OCI-M1 (cell line): ENCODE measurements around the gene PSD.
A peak's percentile ranks its signal among the peaks of the same experiment; 100 is the strongest.

Experiments
- DNase-seq: peaks from one replicate; lab custom pipeline; 2025; lab: John Stamatoyannopoulos, UW

The PSD gene

DNA sequence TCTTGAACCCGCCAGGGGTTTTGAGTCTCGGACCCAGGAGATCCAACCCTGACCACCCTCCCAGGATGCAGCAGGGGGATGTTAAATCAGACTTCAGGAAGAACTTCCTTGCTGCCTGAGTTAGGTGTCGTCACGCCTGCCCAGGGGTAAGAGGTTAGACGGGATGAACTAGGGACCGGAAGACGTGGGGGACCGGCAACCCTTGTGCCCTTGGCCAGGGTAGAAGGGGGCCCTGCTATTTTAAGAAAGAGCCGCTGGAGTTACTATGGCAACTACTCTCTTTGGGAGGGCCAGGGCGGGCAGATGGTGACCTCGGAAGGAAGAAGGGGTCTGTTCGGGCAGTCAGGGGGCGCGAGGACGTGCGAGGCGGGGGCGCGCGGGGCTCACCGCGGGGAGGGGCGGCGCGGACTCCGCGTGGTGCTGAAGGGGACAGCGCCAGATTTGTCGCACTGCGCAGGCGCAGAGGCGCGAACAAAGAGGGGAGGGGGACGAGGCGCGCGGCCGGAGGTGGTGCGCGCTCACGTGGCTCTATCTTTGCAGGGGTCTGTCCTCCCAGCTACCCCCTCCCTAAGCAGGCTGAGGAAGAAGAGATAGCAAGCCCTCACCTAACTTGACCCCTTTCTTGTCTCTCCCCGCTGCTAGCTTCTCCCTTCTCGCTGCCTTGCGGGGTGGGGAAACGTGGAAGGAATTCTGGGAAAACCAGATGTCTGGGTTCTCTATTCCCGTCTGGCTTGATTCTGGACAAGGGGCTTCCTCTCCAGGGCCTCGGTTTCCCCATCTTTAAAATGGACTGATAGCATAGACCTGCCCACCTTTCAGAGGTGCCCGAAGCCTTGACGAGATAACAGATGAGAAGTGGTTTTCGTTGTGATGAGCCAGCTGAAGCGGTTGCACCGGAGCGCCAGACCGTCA, 940 bp upstream of the PSD start:
- DNase-seq, result peak; percentile 76

DNA sequence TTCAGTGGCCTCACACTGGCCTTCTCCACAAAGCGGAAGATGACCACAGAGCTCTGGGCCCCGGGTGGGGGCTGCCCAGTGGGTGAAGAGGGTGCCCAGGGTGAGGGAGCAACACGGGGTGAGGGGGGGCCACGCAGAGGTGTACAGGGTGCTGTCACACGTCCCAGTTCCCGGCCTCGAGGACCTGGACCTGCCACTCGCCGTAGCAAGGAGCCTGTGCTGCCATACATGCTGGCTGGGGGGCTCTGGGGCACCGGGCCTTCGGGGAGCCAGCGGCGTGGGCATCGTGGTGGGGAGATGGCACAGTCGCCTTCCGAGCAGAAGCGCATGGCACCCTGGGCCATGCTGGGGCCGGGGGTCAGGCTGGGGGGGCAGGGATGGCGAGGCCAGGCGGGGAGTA, 1.9 kb downstream of the PSD start:
- DNase-seq, result no peak

DNA sequence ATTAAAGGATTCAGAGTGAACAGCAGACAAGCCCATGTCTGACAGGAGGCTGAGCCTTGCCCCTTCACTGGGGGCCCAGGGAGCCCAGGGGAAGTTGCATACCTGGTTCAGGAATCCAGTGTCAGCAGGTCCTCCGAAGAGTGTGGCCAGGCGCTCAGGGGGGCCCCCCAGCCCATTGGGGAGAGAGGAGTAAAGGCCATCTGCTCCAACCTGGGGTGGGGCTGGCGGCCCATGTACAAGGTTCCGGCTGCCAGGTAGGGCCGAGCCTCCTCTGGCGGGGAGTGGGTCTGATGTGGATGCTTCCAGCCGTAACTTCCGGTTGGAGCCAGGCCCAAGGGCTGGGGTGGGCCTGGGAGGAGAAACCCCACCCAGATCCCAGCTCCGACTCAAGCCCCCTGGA, 2.3 kb downstream of the PSD start:
- DNase-seq, result no peak

DNA sequence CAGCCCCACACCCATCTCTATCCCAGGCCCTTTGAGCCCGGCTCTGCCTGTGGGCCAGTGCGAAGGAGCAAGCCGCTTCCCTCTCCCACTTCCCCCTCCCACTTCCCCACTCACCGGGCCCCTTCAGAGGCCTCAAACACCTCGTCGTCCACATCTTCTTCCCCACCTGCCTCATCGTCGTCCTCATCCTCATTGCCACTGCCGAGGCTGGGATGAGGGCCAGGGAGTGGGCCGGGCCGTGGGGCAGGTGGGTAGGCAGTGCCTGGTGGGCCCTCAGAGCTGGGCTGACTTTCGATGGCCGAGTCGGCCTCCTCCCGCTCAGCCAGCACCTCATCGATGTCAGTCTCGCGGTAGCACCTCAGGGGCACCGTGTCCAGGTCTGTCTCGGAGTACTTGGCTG, 3.8 kb downstream of the PSD start:
- DNase-seq, result no peak

DNA sequence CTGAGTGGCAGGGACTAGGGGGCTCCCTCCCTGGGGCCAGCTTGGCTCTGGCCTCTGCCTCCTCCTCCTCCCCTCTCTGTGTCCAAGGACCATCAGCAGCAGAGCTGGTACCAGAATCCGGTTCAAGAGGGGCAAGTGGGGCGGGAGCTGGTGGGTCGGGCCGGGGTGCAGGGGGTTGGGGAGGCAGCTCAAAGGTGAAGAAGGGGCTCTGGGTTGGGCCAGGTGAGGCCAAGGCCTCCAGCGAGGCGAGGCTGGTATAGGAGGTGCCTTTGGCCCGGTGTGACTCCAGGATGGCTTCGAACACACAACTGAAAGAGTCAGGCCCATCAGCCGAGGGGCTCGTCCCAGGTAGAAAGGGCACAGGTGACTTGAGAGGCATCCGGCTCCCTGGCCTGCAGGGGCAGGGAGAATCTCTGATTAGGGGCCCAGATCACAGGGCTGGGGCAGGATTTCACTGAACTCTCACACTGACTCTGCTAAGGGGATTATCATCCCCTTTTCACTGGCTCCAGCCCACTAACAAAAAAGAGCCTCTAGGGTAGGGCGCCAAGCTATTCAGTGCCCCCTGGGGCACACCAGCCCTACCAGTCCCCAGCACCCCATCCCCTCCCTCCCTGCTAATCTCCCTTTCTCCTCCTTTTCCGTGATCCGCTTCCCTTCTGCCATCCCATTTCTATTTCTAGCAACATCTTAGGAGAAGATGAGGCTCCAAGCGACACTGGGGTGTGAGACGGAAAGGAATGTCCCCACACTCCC, 4.6 kb downstream of the PSD start:
- no peak for DNase-seq

DNA sequence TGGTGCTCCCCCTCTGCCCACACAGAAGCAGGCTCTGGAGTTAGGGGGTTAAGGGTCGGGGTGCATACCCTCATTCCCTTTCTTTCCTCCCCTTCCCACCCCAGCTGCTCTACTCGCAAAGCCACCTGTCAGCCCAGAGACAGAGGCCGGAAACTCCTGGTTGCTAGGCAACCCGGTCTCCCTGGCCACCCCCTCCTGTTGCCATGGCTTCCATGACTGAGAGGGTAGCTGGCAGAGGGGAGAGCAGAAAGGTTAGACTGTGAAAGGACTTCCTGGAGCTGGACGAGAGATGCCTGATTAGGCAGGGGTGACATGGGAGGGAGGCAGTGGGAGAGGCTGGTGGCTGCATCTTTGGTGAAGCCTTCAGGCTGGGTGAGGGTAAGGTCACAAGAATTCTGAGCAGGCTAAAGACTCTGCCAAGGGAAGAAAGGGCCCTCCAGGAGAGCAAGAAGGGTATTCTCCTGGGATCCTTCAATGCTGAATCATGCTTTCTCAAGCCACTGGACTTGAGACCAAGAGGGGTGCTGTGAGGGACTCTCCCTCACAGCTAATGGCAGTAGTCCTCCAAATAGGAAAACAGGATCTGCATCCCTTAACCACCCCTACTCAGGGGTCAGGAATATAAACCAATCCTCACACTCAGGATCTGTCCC, 5.4 kb downstream of the PSD start:
- peak; percentile 34 for DNase-seq

DNA sequence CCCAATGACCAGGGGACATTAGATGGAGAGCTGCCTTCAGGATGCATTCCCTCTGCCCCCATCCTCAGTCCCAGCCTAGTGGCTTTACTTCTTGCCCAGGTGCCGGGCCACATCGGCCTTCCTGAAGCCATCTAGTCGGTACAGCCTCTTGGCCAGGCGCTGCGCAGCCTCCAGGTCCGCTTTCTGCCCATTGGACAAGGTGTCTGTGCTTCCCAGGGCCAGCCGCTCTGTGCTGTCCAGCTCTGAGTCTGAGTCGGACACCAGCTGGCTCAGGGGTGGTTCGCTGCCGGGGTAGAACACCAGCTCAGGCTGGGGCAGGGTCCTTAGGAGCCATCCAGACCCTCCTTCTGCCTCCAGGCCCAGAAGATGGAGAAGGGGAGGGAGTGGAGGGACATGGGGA, 6.3 kb downstream of the PSD start:
- DNase-seq, result no peak

DNA sequence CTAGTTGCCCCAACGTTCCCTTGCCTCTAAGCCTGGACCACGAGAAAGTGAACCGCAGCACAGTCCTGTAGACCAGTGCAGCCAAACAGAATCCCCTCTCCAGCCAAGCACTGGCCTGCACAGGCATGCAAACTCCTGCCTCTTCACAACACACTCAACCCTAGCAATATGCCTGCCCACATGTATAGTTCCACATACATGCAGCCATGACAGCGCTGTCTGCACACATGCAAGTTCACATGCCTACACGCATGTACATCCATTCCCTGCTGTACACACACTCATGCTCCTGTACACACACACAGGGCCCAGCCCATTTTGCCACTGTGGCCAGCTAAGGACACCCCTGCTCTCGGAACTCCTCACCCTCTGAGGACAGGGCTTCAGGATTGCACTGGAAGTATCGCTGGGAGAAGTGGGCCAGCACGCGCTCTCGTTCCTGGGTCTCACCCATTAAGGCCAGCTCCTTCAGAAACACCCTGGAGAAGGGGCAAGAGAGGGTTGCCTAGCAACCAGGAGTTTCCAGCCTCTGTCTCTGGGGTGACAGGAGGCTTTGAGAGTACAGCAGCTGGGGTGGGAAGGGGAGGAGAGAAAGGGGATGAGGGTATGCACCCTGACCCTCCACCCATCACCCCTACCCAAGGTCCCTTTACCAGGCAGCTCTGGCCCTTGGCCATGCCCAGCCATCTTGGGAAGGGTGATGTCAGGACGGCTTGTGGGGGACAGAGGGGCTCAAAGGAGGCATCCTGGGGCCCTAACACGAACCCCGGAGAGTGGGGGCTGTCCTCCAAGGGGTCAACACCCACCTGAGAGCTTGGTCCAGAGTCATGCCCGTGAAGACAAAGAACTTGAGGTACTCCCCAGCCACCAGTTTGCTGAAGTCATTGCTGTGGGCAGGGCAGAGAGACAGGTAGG, 7.0 kb downstream of the PSD start:
- no peak for DNase-seq

DNA sequence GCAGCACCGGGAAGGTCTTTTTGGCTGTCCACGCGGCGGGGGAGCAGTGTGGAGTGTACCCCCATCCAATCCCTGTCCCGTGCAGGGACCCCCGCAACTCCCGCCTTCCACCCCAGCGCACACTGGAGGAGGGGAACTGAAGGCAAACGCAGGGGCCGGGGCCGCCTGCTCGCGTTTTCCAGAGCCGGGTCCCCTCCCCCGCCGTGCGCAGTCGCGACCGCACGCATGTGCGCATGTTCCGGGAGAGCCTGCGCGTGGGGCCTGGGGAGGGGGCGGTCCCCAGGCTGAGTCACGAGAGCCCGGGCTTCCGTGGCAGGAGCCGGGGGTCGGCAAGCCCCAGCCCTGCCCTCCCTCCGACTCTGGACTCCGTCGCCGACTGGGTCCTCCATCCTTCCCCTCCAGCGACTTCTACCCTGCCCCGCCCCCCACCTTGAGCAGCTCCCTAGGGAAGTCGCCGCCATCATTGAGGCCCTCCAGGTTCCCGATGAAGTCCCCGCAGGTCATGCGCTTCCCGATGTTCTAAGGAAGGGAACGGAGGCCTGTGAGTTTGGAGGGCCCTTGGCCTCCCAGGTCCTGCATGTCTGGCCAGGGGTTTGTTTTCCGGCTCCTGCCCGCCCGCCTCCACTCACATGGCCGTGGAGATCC, 8.0 kb downstream of the PSD start:
- DNase-seq, result no peak

DNA sequence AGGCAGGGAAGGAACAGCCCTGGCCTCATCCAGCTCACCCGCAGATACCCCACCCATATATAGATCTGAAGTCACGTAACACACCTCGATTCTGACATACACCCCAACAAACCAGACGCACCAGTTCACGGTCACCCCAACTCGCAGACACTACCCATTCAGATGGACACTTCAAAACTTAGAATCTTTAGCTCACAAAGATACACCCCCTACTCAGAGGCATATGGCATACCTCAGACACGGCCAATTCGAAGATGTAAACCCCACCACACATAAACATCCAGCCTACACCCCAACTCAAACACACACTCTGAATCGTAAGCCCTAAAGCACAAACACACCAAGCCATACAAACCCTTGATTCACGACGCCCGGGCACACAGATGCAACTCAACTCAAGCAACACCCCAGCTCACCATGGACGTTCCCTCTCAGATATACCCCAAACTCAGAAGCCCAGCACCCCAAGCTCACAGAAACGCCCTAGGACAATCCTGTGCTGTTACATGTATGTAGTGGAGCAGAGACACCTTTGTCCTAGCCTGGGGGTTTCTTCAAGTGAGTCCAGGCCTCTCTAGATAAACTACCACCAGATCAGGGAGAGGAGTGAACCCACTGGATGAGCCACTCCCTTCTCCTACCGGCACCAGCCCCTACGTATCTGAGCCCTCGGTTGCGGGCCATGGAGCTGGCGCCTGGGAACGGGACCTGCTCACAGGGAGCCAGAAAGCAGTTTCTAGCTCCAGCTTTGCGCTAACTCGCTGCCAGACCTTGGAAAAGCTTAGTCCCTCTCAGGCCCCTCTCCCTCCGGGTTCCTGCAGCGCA, 8.8 kb downstream of the PSD start:
- DNase-seq, result no peak

DNA sequence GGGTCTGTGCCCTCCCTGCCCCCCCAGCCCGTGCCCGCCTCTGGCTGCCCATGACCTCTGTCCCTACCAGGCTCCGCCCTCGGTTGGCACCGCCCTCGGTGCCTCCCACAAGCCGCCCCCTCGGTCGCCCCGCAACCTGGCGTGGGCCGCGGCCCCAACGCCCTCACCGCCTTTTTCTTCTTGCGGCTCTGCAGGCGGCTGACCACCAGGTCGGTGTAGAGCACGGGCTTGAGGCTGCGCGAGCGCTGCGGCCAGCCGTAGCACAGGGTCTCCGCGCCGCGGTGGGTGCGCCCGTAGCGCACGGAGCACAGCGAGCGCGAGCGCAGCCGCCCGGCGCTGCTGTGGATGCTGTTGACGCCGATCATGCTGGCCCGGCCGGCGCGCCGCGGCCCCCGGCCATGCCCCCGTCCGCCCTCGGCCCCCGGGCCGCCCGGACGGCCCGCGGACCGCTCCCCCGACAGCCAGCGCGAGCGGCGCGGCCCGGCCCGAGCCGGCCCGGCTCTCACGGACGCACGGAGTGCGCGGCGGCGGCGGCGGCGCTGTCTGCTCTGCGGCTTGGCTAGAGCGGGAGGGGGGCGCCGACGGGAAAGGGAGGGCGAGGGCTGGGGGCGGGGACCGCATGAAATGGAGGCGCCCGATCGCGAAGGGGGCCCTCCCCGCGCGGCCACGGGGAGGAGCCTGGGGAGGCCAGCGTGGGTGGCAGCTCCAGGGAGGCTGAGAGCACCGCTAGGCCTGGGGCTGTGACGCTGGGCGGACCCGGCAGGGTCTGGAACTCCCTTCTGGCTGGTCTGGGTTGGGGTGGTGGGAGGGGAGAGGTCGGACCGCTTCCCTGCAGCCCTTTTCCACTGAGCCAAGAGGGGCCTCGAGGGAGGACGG, 9.6 kb downstream of the PSD start:
- no peak for DNase-seq

DNA sequence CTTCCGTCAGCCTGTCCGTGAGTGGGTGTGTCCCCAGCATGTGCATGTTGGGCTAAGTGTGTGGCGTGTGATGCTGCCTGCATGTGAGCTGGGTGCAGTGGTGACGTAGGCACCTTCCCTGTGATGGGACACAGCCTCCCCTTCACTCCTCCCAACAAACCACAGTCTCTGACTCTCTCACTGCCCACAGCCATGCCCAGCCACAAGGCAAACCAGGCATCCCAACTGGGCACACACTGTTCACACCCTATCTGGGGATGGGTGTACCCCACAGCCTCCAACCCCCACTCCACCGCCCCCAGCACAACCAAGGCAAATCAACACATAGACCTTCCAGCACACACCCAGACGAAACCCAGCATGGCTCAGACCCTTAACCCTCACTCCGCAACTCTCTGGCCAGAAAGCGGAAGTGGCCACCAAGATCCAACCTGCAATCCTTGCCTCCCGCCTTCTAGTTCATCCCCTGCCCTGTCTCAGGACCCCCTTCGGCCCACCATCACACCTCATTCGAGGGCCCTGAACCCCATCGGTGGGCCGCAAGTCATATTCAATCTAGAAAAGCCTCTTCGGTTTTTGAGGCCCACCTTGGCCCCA, 10.4 kb downstream of the PSD start:
- DNase-seq, result no peak

DNA sequence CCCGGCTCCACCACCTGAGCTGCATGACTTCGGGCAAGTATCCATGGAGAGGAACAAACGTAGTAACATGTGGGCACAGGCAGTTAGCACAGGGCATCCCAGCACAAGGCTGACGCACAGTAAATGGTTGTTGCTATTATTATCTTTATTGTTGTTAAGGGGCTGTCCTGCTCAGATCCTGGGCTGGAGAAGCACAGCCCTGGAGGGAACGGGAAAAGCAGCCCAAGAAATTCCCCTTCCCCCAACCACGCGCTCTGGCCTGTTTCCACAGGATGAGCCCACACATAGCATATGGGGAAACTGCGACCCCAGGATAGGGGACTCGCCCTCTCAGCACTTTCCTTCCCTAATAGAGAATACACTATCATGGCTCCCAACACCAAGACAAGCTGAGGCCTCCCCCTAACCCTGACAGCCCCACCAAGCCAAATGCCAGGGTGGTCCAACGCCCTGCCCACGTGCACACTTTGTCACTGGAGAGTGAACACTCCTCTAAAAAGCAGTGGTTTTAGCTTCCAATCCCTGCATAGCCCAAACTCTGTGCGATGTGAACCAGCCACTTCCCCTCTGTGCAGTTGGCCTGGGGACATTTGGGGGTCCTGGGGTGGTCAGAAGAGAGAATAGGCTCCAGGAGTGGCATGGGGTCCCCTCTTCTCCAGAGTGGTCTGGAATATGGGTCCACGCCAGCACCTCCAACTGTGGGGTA, 11.0 kb downstream of the PSD start:
- DNase-seq, result no peak

DNA sequence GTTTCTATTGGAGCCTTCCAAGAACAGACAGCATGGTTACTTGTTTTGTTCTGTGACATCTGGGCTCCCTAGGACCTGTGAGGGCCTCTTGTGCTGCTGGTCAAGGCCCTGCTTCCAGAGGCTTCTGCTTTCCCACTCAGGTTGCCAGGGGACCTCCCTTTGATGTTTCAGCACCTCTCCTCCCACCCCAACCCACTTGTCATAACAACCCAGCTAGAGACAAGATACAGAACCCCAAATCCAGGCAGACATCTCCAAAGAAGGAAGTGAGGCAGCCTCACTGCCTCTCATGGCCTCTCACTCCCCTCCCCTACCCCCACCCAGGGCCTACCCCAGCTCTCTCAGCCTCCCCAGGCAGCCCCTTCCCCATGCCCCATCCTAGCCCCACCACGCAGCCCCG, 11.8 kb downstream of the PSD start:
- DNase-seq, result no peak

DNA sequence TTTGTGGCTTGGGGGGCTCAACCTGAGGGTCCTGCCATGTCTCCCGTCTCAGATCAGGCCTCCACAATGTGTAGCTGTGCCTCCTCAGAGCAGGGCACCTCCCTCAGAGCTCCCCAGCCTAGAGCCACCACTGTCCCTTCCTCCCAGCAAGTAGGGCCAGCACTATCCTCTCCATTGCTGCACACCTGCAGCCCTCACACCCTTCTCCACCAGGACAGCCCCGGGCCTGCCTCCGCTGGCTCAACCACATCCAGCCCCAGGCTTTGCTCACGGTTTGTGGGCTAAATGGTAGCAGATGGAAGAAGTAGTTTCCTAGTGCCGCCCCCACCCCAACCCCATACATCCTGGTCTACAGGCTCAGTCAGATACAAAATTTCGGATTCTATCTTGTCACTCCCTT, 13.0 kb downstream of the PSD start:
- no peak for DNase-seq

DNA sequence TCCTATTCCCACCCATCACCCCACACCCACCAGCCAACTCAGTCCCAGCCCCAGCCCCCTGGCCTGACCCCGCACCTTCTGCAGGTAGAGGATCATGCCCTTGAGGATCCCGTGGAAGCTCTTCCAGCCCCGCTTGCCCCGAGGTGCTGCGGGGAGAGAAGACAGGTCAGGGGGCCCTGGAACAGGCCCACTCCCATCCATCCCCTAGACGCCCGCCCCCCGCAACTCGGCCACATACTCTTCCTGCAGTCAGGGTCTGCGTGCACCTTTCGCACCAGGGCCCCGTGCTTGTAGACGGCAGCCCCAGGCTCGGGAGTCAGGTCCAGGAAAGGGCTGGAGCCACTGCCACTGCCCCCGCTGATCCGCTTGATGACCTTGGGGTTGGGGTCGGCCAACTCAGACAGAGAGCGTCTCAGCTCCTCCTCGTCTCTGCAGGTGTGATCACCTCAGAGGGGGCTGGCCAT, 13.4 kb downstream of the PSD start:
- no peak for DNase-seq

DNA sequence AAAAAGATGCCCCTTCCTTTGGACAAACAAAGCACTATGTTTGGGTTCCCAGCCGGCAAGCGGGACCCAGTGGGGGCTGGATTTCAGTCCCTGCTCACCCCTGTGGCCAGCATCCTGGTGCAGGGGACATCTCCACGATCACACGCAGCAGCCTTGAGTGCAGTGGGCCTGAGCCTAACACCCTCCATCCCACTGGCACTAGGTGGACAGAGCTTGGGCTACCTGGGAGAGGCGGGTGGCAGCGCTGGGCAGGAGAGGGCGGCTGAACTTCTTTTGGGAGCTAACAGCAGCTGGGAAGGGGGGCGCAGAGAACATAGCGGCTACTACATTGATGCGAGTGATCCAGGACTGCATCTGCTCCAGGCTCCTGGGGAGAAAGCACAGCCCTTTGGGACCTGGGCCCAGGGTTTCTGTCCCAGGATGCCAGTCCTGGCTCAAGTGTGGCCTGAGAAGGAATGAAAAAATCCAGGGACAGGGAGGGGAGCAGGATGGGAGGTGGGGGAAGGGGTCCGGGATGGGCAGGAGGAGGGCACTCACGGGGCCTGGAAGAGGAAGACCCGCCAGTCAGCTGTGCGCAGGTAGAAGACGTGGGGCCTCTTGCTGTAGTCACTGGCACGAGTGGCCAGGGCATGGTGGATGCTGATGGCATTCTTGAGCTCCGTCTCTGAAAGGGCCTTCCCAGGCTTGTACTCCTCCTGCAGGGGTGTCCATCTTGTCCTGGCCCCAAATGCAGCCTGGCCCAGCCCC, 14.1 kb downstream of the PSD start:
- no peak for DNase-seq

DNA sequence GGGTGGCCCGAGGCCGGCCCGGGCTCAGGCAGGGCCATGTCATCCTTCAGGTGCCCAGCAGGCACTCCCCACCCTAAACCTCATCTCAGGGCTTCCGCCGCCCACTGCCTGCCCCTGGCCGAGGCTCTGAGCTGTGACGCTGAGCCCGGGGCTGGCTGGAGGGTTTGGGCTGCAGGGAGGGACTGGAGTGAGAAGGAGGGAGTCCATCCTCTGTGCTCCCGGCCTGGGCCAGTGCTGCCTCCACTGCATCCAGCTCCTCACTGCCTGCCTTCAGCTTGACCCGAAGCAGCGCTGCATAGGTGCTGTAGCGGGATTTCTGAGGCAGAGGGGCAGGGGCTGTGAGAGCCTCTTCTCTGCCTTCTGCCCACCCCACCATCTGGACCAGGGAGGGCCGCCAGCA, 15.5 kb downstream of the PSD start:
- no peak for DNase-seq
